IPS-11a (cell line): ENCODE data around the gene ASGR2.
"Not testable (repeated sequence)": the region's sequence is repeated elsewhere in the genome, so short reads cannot be mapped to it uniquely, and the experiment has no call there.

Experiments
- H3K4me3 ChIP-seq: one replicate; pipeline ENCODE4 v1.5.1; 2013; ENCODE audit warnings: low read depth, low read length, control low read depth

ASGR2 gene

DNA sequence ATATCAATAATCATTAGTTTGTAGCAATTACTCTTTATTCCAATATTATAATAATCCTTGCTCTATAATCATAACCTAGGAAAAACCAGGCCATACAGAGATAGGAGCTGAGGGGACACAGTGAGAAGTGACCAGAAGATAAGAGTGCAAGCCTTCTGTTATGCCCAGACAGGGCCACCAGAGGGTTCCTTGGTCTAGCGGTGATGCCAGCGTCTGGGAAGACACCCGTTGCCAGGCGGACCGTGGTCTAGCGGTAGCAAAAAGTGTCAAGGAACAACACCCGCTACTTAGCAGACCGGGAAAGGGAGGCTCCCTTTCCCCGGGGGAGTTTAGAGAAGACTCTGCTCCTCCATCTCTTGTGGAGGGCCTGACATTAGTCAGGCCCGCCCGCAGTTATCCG lies 11.8 kb upstream of the ASGR2 start:
- not testable (repeated sequence) for H3K4me3 ChIP-seq

DNA sequence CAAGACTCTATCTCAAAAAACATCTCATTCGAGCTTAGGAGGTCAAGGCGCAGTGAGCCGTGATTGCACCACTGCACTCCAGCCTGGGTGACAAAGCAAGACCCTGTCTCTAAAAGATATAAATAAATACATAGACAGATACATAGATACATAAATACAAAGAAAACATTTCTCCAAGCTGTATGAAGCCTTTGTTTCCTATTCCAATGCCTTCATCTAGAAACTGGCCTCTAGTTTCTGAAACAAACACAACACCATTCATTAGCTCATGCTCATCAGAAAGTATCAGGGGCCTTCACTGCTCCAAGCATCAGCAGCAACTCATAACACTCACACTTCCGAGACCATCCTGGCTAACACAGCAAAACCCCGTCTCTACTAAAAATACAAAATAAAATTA lies 10.3 kb upstream of the ASGR2 start:
- H3K4me3 ChIP-seq = no peak overlapping the region

DNA sequence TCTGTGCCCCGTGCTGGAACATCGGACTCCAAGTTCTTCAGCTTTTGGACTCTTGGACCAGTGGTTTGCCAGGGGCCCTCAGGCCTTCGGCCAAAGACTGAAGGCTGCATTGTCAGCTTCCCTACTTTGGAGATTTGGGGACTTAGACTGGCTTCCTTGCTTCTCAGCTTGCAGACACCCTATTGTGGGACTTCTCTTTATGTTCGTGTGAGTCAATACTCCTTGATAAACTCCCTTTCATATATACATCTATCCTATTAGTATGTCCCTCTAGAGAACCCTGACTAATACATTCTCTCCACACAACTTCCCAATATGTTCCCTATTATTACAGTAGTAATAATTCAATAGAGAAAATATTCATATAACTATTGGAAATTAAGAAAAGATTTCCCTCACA lies 9.2 kb upstream of the ASGR2 start:
- no peak overlapping the region for H3K4me3 ChIP-seq

DNA sequence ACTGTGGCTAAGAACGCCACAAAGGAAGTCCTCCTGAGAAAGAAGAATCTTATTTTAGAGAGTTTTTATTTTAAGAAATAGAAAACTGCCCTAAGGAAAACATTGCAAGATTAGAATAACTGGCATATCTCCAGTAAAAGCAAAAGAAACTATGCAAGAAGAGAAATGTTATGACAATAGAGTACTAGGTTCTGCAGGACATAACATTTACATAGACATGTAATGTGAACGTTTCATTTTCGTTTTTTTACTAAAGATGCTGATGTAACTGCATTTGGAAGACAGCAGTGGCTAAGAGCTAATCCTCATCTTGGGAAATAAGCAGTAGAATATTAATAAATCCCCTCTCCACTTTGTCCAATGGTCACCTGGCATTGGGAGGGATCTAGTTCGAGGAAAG lies 7.8 kb upstream of the ASGR2 start:
- no peak overlapping the region for H3K4me3 ChIP-seq

DNA sequence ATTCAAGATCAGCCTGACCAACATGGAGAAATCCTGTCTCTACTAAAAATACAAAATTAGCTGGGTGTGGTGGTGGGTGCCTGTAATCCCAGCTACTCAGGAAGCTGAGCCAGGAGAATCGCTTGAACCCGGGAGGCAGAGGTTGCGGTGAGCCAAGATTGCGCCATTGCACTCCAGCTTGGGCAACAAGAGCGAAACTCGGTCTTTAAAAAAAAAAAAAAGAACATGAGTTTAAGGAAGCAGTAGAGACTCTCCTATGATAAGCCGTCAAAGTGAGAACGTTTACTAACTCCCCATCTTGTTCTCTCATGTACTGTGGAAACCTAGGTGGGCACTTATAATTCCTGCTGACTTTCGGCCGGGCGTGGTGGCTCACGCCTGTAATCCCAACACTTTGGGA lies 6.0 kb upstream of the ASGR2 start:
- H3K4me3 ChIP-seq = not testable (repeated sequence)

DNA sequence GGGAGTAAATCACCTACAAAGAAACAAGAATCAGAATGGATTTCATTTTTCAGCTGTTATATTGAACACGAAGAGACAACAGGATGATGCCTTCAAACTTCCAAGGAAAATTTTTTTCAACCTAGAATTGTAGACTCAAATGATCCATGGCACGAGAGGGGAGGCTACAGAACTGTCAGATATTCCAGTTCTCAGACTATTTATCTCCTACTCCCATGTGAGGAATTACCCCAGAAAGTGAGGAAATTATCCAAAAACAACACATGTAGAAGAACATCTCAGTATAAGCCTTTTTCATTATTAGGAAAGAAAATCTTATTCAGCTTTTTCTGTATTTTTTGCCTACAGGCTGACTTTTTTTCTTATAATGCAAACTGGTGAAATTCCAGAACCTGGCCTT lies 5.5 kb upstream of the ASGR2 start:
- no peak overlapping the region for H3K4me3 ChIP-seq

DNA sequence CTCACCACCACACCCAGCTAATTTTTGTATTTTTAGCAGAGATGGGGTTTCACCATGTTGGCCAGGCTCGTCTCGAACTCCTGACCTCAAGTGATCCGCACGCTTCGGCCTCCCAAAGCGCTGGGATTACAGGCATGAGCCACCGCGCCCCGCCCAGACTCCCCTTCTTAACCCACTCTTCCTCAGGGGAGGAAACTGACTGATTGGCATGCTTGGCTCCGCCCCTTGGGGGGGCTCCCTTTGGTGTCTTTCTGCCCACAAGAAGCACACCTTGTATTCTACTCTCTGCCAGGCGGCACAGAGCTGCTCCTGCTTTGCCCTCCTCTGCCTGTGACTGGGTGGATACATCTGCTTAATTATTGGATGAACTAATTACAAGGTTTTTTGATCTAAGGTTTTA lies 4.7 kb upstream of the ASGR2 start:
- no peak overlapping the region for H3K4me3 ChIP-seq

DNA sequence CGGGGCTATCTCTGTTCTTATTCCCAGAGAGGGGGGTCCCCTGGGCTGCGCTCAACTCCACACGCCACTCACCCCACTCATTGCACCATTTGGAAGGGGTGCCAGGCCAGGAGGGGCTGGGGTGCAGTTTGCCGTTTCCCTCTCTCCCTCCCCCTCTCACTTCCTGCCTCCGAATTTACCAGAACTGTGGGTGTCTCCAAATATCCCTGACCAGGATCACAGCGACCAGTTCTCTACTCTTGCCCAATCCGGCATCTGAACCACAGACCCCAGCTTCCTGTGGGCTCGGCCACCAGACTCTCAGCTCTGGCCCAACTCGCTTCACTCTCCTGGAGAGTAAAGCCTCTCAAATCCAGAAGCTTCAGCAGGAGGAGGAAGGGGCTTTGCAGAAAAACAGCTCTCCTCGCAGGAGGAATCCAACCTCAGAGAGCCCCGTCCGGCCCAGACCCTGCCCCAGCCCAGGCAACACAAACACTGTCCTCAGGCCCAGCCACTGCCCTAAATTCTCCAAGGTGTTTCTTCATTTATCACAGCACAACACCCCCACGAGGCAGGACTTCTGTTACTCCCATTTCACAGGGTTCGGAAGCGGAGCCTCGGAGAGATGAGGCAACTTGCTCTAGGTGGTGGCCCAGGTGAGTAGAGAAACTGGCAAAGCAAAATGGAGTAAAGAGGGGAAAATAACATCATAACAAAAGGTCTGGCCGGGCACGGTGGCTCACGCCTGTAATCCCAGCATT lies 423 bp upstream of the ASGR2 start:
- H3K4me3 ChIP-seq = no peak overlapping the region

DNA sequence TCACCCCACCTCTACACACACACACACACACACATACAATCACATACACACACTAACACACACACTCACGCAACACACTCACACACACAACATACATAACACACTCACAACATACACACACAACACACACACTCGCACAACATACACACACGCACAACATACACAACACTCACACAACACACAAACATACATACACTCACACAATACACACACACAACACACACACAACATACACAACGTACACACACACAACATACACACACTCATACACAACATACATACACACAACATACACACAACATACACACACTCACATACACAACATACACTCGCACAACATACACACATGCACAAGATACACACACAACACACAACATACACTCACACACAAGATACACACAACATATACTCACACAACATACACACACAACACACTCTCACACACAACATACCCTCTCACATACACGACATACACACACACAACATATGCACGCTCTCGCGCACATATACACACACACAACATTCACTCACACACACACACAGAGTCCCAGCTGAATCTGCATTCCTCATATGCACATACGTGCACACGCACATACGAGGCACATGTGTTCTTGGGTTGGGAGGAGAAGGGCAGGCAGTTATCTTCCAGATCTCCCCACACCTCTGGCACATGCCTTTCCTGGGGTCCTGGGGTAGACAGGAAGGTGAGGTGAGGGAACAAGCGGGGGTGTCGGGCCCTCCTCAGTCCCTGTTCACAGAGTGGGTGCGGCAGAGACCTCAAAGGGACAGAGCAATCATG lies 1.1 kb downstream of the ASGR2 start:
- H3K4me3 ChIP-seq = no peak overlapping the region

DNA sequence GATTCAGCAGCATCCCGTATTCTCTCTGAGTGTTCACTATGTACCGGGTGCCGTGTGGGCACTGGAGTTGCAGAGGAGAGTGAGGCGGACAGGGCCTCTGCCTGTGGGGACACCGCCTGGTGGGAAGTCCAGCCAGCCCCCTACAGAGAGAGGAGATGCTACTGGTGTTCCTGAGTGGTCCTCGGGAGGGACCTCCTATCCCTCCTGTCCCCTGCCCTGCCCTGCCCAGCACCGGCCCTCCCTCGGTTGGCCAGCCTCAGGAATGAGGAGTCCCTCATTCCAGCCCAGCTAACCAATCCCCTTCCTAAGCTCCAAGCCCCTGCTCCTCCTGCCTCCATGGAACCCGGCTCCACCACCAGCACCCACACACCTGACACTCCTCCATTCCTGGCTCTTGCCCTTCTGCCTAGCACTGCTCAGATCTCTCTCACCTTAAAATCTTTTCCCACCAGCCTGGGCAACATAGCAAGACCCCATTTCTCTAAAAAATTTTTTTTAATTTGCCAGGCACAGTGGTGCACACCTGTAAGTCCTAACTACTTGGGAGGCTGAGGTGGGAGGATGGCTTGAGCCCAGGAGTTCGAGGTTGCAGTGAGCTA lies 2.0 kb downstream of the ASGR2 start:
- no peak overlapping the region for H3K4me3 ChIP-seq

DNA sequence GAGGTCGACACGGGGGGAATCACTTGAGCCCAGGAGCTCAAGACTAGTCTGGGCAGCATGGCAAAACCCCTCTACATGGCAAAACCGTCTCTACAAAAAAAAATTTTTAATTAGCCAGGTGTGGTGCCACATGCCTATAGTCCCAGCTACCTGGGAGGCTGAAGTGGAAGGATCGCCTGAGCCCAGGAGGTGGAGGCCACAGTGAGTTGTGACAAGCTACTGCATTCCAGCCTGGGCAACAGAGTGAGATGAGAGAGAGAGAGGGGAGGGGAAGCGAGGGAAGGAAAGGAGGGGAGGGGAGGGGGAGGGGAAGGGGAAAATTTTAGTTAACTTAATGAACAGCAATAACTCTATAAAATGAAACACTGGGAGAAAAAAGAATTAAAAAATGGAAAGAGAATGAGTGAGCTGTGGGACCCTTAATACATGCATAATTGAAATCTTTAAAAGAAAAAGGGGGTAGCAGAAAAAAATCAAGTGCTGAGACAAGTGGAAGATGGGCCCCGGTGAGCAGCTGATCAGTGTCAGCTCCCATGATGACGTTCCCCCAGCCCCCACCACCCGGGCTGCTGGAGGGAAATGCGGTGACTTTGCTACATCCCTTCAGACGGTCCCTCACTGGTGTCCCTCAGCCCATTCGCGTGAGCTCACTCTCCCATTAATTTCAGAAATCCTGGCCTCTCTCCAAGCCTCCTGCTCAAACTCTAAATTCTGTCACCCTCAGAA lies 2.7 kb downstream of the ASGR2 start:
- H3K4me3 ChIP-seq = no peak overlapping the region

DNA sequence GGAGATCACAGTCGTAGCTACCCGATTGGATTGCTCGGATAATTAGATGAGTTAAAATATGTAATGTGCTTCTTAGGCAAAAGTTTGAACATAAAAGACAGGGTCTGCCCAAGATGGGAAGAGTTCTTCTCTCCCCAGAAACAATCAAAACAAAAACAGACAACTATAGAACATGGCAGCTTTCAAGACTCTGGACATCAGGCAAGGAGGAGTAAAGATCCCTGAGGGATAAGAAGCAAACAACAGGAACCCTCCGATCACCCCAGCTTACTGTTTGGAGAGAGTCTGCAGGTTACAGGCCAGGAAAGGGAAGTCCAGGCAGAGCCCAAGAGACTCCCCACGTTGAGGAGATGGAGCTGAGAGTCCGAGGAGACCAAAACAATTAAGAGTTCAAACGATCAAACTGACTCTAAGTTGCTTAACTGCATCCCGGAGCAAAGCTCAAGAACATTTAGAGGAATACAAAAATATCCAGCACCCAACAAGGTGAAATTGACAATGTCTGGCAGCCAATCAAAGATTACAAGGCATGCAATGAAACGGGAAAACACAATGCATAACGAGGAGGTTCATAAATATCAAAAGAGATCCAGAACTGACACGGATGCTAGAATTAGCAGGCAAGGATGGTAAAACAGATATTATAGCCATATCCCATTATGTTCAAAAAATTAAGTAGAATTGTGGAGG lies 3.9 kb downstream of the ASGR2 start:
- no peak overlapping the region for H3K4me3 ChIP-seq

DNA sequence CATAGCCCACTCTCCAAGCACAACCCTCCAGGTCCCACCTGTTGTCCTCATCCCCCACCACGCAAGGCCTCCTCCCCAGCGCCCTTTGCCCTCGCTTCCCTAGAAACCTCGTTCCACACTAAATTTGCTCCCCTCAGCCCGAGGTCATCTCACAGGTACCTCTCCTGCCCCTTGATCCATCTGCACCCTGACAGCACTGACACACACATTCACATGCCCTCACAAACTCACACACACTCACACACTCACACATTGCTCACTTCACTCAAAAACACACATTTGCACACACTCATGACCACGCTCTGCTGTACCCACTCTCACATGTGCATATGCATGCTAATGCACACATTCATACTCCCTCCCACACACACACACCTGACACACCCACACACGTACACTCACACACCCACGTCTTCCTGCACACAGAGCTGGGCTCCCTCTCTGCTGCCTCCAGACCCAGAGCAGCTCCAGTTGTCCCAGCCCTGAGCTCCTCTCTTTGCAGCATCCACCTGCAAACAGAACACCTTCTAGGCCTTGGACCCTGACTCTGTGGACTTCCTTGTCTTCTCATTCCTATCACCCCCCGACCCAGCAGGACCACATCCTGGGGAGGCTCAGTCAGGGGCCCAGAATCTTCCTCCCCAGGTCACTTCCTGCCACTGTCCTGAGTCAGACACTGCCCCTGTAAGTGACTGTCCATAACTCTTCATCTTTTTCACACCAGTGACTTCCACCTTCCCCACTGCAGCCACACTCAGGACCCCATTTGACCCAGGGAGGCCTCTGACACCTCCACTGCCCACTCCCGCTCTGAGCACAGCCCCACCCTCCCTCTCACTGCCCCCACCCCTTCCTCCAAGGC lies 4.9 kb downstream of the ASGR2 start:
- no peak overlapping the region for H3K4me3 ChIP-seq

DNA sequence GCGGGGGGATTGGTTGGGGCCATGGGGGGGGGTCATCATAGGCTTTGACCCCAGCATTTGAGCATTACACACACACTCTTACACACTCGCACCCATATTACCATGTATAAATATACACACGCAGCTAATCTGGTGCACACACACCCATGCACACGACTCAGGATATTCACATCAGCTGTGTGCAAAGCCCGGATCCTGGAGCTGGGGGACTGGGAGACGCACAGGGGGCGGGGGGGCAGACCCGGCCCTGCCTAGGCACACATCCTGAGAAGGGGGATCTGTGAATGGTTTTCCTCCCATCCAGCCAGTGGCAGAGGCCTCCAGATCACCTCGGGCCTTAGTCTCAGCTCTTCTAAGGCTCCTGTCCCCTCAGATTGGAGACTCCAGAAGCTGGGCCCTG lies 5.6 kb downstream of the ASGR2 start:
- no peak overlapping the region for H3K4me3 ChIP-seq

DNA sequence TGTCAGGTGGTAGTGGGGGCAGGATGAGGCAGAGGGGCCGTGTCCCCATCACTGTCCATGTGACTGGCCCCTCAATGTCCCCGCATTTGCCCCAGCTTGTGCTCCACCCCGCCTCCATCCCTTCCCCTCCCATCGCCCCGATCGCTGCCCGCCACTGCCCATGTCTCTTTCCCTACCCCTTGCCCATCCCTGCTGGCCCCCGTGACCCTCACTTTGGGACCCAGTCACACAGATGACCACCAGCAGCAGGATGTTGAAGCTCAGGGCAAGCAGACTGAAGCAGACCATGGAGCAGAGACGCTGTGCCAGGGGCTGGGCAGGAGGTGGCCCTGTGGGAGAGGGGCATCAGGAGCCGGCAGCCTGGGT lies 6.1 kb downstream of the ASGR2 start:
- no peak overlapping the region for H3K4me3 ChIP-seq

DNA sequence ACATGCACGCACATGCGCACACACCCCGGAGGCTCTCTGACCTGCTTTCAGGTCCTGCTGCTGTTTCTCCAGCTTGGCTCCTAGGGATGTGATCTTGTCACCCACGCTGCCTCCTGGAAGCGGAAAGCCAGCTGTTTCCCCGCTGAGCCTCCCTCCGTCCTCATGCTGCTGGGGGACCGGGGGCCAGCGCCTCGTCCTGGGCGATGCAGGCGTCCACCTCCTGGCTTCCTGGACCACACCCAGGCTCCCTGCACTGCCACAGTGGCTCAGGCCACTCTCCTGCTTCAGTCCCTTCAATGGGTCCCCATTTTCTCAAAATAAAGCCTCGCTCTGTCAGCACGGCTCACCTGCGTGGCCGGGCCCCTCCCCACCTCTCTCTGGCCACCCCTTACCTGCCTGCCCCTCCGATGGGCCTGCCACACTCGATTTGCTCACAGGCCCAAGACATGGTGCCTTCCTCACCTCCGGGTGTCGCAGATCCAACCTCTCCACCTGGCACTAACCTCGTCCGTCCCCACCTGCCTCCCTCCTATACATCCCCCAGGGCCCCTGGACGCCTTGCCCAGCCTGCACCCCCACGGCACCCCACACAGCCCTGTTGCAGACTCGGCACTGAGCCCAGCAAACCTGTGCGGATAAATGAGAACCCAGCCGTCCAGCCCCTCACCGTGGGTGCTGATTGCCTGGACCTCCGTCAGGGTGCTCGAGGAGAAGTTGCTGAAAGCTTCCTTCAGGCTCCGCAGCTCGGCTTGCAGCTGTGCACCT lies 6.6 kb downstream of the ASGR2 start:
- no peak overlapping the region for H3K4me3 ChIP-seq

DNA sequence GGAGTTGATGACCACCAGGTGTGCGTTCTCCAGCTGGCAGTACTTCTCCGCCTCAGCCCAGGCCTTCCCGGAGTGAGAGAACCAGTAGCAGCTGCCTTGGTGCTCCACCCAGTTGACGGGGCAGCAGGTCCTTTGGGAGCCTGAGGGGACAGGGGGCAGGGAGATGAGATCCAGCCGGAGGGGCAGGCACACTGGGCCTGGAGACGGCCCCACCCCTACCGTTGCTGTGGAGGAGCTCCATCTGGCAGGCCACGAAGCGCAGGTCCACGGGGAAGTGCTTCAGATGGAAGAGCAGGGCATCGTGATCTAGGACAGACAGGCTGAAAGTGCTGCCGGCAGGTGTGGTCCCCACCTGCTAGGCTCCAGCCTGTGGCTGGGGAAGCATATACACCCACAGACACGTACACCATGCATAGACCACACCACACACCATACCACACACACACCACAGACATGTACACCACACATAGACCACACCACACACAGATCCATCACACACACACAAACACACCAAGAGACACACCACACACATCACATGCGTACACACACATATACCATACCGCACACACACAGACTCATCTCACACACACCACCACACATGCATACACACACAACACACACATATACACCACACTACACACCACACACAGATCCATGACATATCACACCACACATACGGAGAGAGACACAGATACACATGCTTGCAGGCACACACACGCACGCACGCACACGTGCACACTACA lies 7.4 kb downstream of the ASGR2 start:
- no peak overlapping the region for H3K4me3 ChIP-seq

DNA sequence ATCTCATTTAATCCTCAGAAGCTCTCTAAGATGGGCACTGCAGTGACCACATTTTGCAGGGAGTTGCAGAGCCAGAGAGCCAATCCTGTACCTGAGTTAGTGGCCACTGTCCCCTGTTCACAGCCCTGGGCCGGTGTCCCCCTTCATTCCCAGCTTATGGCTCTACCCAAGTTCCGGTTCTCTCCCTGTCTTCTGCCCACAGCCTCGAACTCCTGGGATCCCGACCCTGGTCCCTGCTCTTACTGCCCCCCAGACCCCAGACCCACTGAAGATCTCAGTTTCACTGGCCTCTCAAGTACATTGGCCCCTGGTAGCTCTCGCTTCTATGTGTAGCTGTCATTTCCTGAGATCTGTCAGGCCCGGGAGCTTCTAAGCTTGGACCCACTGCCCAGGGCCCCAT lies 12.2 kb downstream of the ASGR2 start:
- H3K4me3 ChIP-seq = no peak overlapping the region

DNA sequence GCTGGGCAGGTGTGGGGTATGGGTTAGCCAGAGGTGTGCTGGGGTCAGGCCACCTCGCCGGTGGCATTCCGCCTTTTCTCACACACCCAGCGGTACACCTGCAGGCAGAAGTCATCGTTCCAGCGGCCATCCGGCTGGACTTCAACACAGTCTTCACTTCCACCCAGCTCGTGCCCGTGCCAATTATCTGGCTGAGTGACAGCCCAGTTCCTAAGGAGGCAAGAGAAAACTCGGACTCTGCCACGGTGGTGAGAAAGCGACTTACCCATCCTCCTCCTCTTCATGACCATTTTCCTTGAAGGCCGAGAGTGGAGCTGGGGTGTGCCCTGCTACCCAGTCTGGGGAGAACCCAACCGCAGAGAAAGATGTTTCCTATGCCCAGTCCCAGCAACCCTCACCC lies 13.1 kb downstream of the ASGR2 start:
- no peak overlapping the region for H3K4me3 ChIP-seq
